Heart left ventricle (tissue), 16 donors: ENCODE data around the gene PLAU. TPM values are rescaled to one million over a fixed set of nuclear protein-coding genes. Genes with fewer than 3 reads are reported as not detected.
A peak's percentile ranks its signal among the peaks of the same experiment; 100 is the strongest.
"Not testable (repeated sequence)": the region's sequence is repeated elsewhere in the genome, so short reads cannot be mapped to it uniquely, and the experiment has no call there.

Experiments
- ATAC-seq, 4 donors: fragments of 200-7000 bp; cut with Tn5 transposase; one replicate each; pipeline ENCODE4 v1.9.1; 2020 to 2022; ENCODE audit warnings: moderate library complexity in 4 of 4, mild to moderate bottlenecking in 3 of 4, moderate number of reproducible peaks in 1 of 4
- DNase-seq, 5 donors: peaks; one replicate each; pipeline ENCODE4 v3.0.0-alpha.2; 2020
- H3K27ac ChIP-seq, 12 donors: fragments of 200-600 bp; sonication (generic) in 4 of 12; one replicate each; pipeline versions ENCODE4 v1.5.0 to v1.8.0; 2016 to 2022; ENCODE audit warnings: mild to moderate bottlenecking in 2 of 12
- H3K27me3 ChIP-seq, 9 donors: fragments of 200-600 bp; sonication (generic) in 2 of 9; one replicate each; pipeline versions ENCODE4 v1.5.1 to v1.8.0; 2016 to 2022; ENCODE audit warnings: mild to moderate bottlenecking in 3 of 9
- H3K36me3 ChIP-seq, 9 donors: fragments of 200-600 bp; sonication (generic) in 2 of 9; one replicate each; pipeline versions ENCODE4 v1.5.0 to v1.8.0; 2018 to 2022; ENCODE audit warnings: mild to moderate bottlenecking in 2 of 9
- H3K4me1 ChIP-seq, 12 donors: fragments of 200-600 bp; sonication (generic) in 4 of 12; one replicate each; pipeline versions ENCODE4 v1.5.0 to v1.8.0; 2016 to 2022; ENCODE audit warnings: mild to moderate bottlenecking in 3 of 12
- H3K4me3 ChIP-seq, 12 donors: fragments of 200-600 bp; sonication (generic) in 4 of 12; one replicate each; pipeline versions ENCODE4 v1.5.0 to v1.8.0; 2017 to 2022; ENCODE audit warnings: mild to moderate bottlenecking in 9 of 12, moderate library complexity in 4 of 12
- H3K9me3 ChIP-seq, 12 donors: fragments of 200-600 bp; sonication (generic) in 4 of 12; one replicate each; pipeline versions ENCODE4 v1.5.0 to v1.8.0; 2016 to 2022; ENCODE audit warnings: mild to moderate bottlenecking in 1 of 12
- POLR2A ChIP-seq, 2 donors: fragments of 450-650 bp; IDR thresholded peaks; one replicate each; pipeline ENCODE4 v1.6.1; 2017; ENCODE audit warnings: antibody characterized with exemption in 2 of 2, mild to moderate bottlenecking in 2 of 2, moderate library complexity in 2 of 2
- WGBS, 4 donors: extraction: QIAGEN DNeasy Blood & Tissue Kit in 2 of 4; methylation state at CpG; one replicate each; pipeline versions ENCODE4 v1.1.5 to v1.1.7; 2013 to 2018; 5-methylcytosine and 5-hydroxymethylcytosine counted together
- intact Hi-C, 10 donors: fragments of 100-400 bp; cut with DNase I; formaldehyde crosslinking; loops; one replicate each; pipeline versions ENCODE4 v1.11.1 to v1.14.2; 2022
- polyA plus RNA-seq, 2 donors: library from polyadenylated mRNA; stranded (reverse); fragments of 200-250 nt; gene quantifications; one replicate each; pipeline ENCODE4 v1.2.3, GENCODE V29; 2013
- total RNA-seq, 9 donors: library from RNA; depleted of rRNA in 2 of 9; stranded (reverse); fragments of >200 nt in 2 of 9; fragmentation: NEBNext Ultra II Directional in 3 of 9; extraction: Animal tissue kit (Norgen Biotek cat#: 25700) in 3 of 9; gene quantifications; one replicate each; pipeline versions ENCODE4 v1.1.0 to v1.2.4, GENCODE V29; 2016 to 2023
- TF ChIP-seq, protein P1 (sequence below), 12 donors: fragments of 200-600 bp; sonication (generic) in 4 of 12; IDR thresholded peaks; one replicate each; pipeline versions ENCODE4 v1.5.0 to v1.8.0; 2018 to 2022; ENCODE audit warnings: antibody characterized with exemption in 12 of 12, mild to moderate bottlenecking in 5 of 12
- donor health status: ischemic (EF 13 %, LVEDD 7.1; RV severe dilation, severe dysfunction).
- donor health status: healthy with polysubstance abuse.
- donor health status: DM: no; HTN: yes; CAD: no.
- donor health status: DM: no; HTN: no; CAD: no.
- donor health status: ischemic (EF 25% LVEDD 6.9; RV normal size, moderate dysfunction).
- donor health status: ischemic (EF 25% LVEDD 5.7; RV mildly dilated, moderate dysfunction).
- donor health status: healthy.
- donor health status: DM: yes; HTN: yes; CAD: no.
- donor health status: ischemic (EF 35%, LVEDD 5.7; RV mildly dilated, moderate dysfunction).
- donor health status: nonischemic (EF 11% LVEDD 7.7; RV severe dilation, severe dysfunction).
- donor health status: DM: yes; HTN: yes; CAD: no.
- donor health status: PGD.
- donor health status: ischemic (EF 29% LVEDD 5.4; RV normal size, mild dysfunction).
- donor health status: nonischemic (EF 23%, LVEDD 6.1; RV moderate dilation, normal function).

Gene PLAU
- total and polyA plus RNA-seq, 11 donors, result 3.3 to 68.1 (median 10.3) TPM

DNA sequence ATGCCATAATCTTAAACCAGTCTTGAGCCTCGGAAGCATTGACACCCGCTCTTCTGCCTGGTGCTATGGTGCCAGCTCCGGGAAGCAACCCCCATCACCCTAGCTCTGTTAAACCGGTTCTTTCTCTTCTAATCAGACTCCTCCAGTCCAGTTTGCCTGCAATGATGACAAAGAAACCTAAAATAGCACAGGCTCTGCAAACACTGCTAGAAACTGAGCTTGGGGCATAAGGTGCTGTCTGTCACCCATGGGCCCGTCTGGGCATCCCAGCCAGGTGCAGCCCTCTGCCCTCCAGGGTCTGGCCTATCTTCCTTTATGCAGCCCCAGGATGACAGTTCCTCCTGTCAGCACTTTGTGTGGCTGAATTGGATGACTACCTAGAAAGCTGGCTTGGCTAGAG lies 22.4 kb upstream of the PLAU start:
- no peaks in the 10 kb centered on the region for H3K36me3 ChIP-seq
- DNase-seq (no peak), ATAC-seq (peak; percentile 40 to 61 (median 46))
- no peaks in the 10 kb centered on the region for H3K27me3 ChIP-seq
- no peaks in the 10 kb centered on the region for H3K9me3 ChIP-seq
- peaks cover 20 to 35% (median 31%) of the 10 kb centered on the region in 12 donors for H3K4me1 ChIP-seq
- WGBS, 4 donors, result 42 to 58% (median 54%) methylated on average over 5 of the region's 5 CpGs
- peak overlapping the region; percentile 49 to 91 (median 86) for H3K27ac ChIP-seq
- no peak overlapping the region for H3K4me3 ChIP-seq
- intact Hi-C loops, result loop anchor here in 9 of 10 donors (2.0 to 10.0 kb wide), 7 partner anchors 52 to 346 kb away; partner anchors contain the start of gene VCL (in 1 of the 9)
- no peak for TF ChIP-seq POLR2A (IDR thresholded peaks at IDR 0.05)
- TF ChIP-seq, protein P1, sequence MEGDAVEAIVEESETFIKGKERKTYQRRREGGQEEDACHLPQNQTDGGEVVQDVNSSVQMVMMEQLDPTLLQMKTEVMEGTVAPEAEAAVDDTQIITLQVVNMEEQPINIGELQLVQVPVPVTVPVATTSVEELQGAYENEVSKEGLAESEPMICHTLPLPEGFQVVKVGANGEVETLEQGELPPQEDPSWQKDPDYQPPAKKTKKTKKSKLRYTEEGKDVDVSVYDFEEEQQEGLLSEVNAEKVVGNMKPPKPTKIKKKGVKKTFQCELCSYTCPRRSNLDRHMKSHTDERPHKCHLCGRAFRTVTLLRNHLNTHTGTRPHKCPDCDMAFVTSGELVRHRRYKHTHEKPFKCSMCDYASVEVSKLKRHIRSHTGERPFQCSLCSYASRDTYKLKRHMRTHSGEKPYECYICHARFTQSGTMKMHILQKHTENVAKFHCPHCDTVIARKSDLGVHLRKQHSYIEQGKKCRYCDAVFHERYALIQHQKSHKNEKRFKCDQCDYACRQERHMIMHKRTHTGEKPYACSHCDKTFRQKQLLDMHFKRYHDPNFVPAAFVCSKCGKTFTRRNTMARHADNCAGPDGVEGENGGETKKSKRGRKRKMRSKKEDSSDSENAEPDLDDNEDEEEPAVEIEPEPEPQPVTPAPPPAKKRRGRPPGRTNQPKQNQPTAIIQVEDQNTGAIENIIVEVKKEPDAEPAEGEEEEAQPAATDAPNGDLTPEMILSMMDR (IDR thresholded peaks at IDR 0.05), result no peak

DNA sequence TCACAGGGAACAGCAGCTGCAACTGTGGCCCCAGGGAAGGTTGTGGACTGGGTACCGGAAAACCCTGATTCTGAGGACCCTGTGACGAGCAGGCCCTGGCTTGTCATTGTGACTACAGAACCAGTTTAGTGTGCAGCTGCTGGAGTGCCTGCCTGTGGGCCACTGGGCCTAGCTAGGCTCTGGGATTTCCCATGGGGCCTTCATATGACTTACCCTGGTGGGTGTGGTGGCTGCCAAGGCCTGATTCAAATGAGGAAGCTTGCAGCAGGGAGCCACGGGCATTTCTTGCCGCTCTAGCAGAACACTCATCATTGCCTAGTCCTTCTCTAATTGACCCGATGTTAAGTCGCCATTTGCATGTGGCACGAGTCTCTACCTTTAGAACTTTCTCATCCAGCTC lies 21.9 kb upstream of the PLAU start:
- H3K27me3 ChIP-seq, result no peaks in the 10 kb centered on the region
- DNase-seq (peak; percentile 55 to 81 (median 71)), ATAC-seq (peak in 3 of 4 donors; percentile 22 to 48 (median 28))
- H3K36me3 ChIP-seq, result no peaks in the 10 kb centered on the region
- intact Hi-C loops, result loop anchor here in 9 of 10 donors (2.0 to 10.0 kb wide), 7 partner anchors 52 to 346 kb away; partner anchors contain the start of gene VCL (in 1 of the 9)
- WGBS, 4 donors, result 64 to 83% (median 72%) methylated on average over 7 of the region's 7 CpGs
- H3K27ac ChIP-seq, result peak overlapping the region in 11 of 12 donors; percentile 79 to 91 (median 86)
- H3K4me3 ChIP-seq, result no peak overlapping the region
- TF ChIP-seq POLR2A (IDR thresholded peaks at IDR 0.05), result no peak
- TF ChIP-seq, protein P1 (IDR thresholded peaks at IDR 0.05), result no peak
- H3K4me1 ChIP-seq, result peaks cover 20 to 35% (median 31%) of the 10 kb centered on the region in 12 donors
- H3K9me3 ChIP-seq, result no peaks in the 10 kb centered on the region

DNA sequence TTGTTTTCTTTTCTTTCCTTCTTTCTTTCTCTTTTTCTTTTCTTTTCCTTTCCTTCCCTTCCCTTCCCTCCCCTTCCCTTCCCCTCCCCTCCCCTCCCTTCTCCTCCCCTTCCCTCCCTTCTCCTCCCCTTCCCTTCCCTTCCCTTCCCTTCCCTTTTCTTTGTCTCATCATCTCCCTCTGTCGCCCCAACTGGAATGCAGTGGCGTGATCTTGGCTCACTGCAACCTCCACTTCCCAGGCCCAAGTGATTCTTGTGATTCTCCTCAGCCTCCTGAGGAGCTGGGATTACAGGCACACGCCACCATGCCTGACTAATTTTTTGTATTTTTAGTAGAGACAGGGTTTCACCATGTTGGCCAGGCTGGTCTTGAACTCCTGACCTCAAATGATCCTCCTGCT lies 21.5 kb upstream of the PLAU start:
- not testable (repeated sequence) for H3K36me3 ChIP-seq, H3K9me3 ChIP-seq, H3K27me3 ChIP-seq, ATAC-seq, H3K4me3 ChIP-seq, DNase-seq
- peaks cover 20 to 36% (median 32%) of the 10 kb centered on the region in 12 donors for H3K4me1 ChIP-seq
- intact Hi-C loops, result loop anchor here in 9 of 10 donors (2.0 to 10.0 kb wide), 7 partner anchors 51 to 345 kb away; partner anchors contain the start of gene VCL (in 1 of the 9)
- 66 to 82% (median 81%) methylated on average over 3 of the region's 3 CpGs for WGBS, 4 donors
- peak overlapping the region in 5 of 12 donors; percentile 79 to 90 (median 86) for H3K27ac ChIP-seq

DNA sequence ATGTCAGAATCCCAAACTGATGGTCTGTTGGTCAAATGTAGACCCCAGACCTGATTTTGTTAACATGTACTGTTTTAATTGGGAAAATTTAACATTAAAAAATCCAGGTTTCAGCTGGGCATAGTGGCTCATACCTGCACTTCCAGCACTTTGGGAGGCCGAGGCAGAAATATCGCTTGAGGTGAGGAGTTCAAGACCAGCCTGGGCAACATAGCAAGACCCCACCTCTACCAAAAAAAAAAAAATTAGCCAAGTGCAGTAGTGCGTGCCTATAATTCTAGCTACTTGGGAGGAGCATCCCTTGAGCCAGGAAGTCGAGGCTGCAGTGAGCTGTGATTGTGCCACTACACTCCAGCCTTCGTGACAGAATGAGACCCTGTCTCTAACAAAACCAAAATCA lies 20.7 kb upstream of the PLAU start:
- DNase-seq (no peak), ATAC-seq (no peak)
- 93 to 95% (median 93%) methylated on average over 5 of the region's 5 CpGs for WGBS, 4 donors

DNA sequence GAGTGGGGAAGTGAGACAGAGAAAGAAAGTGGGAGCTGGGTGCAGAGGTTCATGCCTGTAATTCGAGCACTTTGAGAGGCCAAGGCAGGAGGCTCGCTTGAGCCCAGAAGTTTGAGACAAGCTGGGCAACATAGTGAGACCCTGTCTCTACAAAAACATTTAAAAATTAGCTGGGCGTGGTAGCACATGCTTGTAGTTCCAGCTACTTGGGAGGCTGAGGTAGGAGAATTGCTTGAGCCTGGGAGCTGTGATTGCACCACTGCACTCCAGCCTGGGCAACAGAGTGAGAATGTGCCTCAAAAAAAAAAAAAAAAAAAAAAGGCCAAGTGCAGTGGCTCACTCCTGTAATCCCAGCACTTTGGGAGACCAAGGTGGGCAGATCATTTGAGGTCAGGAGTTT lies 20.1 kb upstream of the PLAU start:
- H3K4me3 ChIP-seq, intact Hi-C loops, H3K27me3 ChIP-seq, ATAC-seq, H3K36me3 ChIP-seq, H3K9me3 ChIP-seq, DNase-seq: not testable (repeated sequence)
- 63 to 84% (median 71%) methylated on average over 3 of the region's 3 CpGs for WGBS, 4 donors
- Histone ChIP-seq H3K27ac (peak overlapping the region in 1 of 12 donors; percentile 20), H3K4me1 (peaks cover 20 to 41% (median 32%) of the 10 kb centered on the region in 12 donors)

More for the DNA sequence above, 20.7 kb upstream of the PLAU start:
- H3K4me3 ChIP-seq, result no peak overlapping the region
- intact Hi-C loops, result no loop called here
- H3K27me3 ChIP-seq, result no peaks in the 10 kb centered on the region
- H3K4me1 ChIP-seq, result peaks cover 20 to 41% (median 32%) of the 10 kb centered on the region in 12 donors
- peak overlapping the region in 1 of 12 donors; percentile 49 for H3K27ac ChIP-seq
- TF ChIP-seq, protein P1 (IDR thresholded peaks at IDR 0.05), result no peak
- no peaks in the 10 kb centered on the region for H3K9me3 ChIP-seq
- H3K36me3 ChIP-seq, result no peaks in the 10 kb centered on the region
